IMR-90 (cell line): ENCODE measurements around the gene SCARF1. TPM values are rescaled to one million over a fixed set of nuclear protein-coding genes. Genes with fewer than 3 reads are reported as not detected.
A peak's percentile ranks its signal among the peaks of the same experiment; 100 is the strongest.

Source experiments
- ATAC-seq: fragments of 200-7000 bp; cut with Tn5 transposase; 2 replicates; pipeline ENCODE4 v1.9.1; 2020; ENCODE audit warnings: low read depth, mild to moderate bottlenecking, moderate library complexity
- BruUV-seq: library from RNA; stranded (reverse); fragments of 400-500 nt; replicated peaks from 2 replicates; lab custom pipeline; 2021; lab: Mats Ljungman, UMichigan
- CTCF ChIA-PET: fragments of 300-600 bp; formaldehyde crosslinking; extraction: SDS; loops from one replicate; lab custom pipeline; 2021; ENCODE audit warnings: antibody characterized with exemption; lab: Yijun Ruan, JAX
- POLR2A ChIA-PET: fragments of 300-600 bp; sonication (Branson Sonifier 250); formaldehyde crosslinking; loops from one replicate; lab custom pipeline; 2022; ENCODE audit warnings: antibody characterized with exemption; ENCODE audit not compliant: unreplicated experiment; lab: Charles Lee
- DNase-seq: peaks from one replicate; pipeline ENCODE4 v3.0.0; 2013
- H2AFZ ChIP-seq: replicated peaks from 2 replicates; pipeline ENCODE3; 2013; ENCODE audit warnings: low read length, mild to moderate bottlenecking; ENCODE audit not compliant: poor library complexity
- H2AK5ac ChIP-seq: 2 replicates; pipeline ENCODE4 v1.6.1; 2013; ENCODE audit warnings: low read depth, low read length, inconsistent platforms
- H2AK9ac ChIP-seq: replicated peaks from 2 replicates; pipeline ENCODE3; 2013; ENCODE audit warnings: mild to moderate bottlenecking, low read depth, low read length, moderate library complexity; ENCODE audit not compliant: poor library complexity
- H2BK120ac ChIP-seq: 2 replicates; pipeline ENCODE4 v1.6.1; 2013; ENCODE audit warnings: low read depth, low read length, inconsistent platforms
- H2BK15ac ChIP-seq: 3 replicates; pipeline ENCODE4 v1.6.1; 2013; ENCODE audit warnings: low read depth, low read length, inconsistent platforms
- H2BK20ac ChIP-seq: 2 replicates; pipeline ENCODE4 v1.6.1; 2013; ENCODE audit warnings: low read depth, mild to moderate bottlenecking, inconsistent platforms, low read length, moderate library complexity
- H2BK5ac ChIP-seq: 2 replicates; pipeline ENCODE4 v1.6.1; 2013; ENCODE audit warnings: mild to moderate bottlenecking, low read depth, low read length, inconsistent platforms; ENCODE audit not compliant: poor library complexity, severe bottlenecking
- H3K14ac ChIP-seq: replicated peaks from 2 replicates; pipeline ENCODE4 v1.6.1; 2013; ENCODE audit warnings: low read depth, low read length, inconsistent platforms
- H3K18ac ChIP-seq: 2 replicates; pipeline ENCODE4 v1.6.1; 2013; ENCODE audit warnings: low read depth, low read length, control low read depth
- H3K23ac ChIP-seq: 2 replicates; pipeline ENCODE4 v1.6.1; 2013; ENCODE audit warnings: low read depth, low read length, inconsistent platforms
- H3K27ac ChIP-seq: 2 replicates; pipeline ENCODE4 v1.5.1; 2013; ENCODE audit warnings: mild to moderate bottlenecking, control low read depth, low read length; ENCODE audit not compliant: insufficient read depth
- H3K27me3 ChIP-seq: 2 replicates; pipeline ENCODE4 v1.6.1; 2013; ENCODE audit warnings: low read length; ENCODE audit not compliant: control insufficient read depth, insufficient read depth
- H3K36me3 ChIP-seq: 2 replicates; pipeline ENCODE4 v1.6.1; 2013; ENCODE audit warnings: low read length, mixed read lengths; ENCODE audit not compliant: control insufficient read depth, insufficient read depth
- H3K4ac ChIP-seq: 2 replicates; pipeline ENCODE4 v1.6.1; 2013; ENCODE audit warnings: low read depth, low read length, inconsistent platforms
- H3K4me1 ChIP-seq: 2 replicates; pipeline ENCODE4 v1.6.1; 2013; ENCODE audit warnings: low read length, mixed read lengths; ENCODE audit not compliant: control insufficient read depth, insufficient read depth
- H3K4me2 ChIP-seq: 2 replicates; pipeline ENCODE4 v1.6.1; 2013; ENCODE audit warnings: low read depth, mild to moderate bottlenecking, control low read depth, low read length, moderate library complexity
- H3K4me3 ChIP-seq: 2 replicates; pipeline ENCODE4 v1.5.1; 2013; ENCODE audit warnings: low read depth, mild to moderate bottlenecking, control low read depth, low read length, moderate library complexity; ENCODE audit not compliant: insufficient read depth
- H3K56ac ChIP-seq: 2 replicates; pipeline ENCODE4 v1.6.1; 2013; ENCODE audit warnings: low read length, inconsistent platforms; ENCODE audit not compliant: insufficient read depth; ENCODE audit errors: extremely low read depth
- H3K79me1 ChIP-seq, 2 experiments: 2 replicates each; pipeline ENCODE4 v1.6.1; 2013; ENCODE audit warnings: low read length in 2 of 2, inconsistent platforms in 1 of 2, low read depth in 1 of 2
- H3K9ac ChIP-seq: 2 replicates; pipeline ENCODE4 v1.6.1; 2013; ENCODE audit warnings: low read depth, low read length, control low read depth
- H3K9me1 ChIP-seq: 2 replicates; pipeline ENCODE4 v1.6.1; 2013; ENCODE audit warnings: low read length, inconsistent platforms; ENCODE audit not compliant: insufficient read depth
- H3K9me3 ChIP-seq: 2 replicates; pipeline ENCODE4 v1.6.1; 2013; ENCODE audit warnings: low read length; ENCODE audit not compliant: control insufficient read depth, insufficient read depth
- H4K20me1 ChIP-seq: 2 replicates; pipeline ENCODE4 v1.6.1; 2013; ENCODE audit warnings: low read length, inconsistent platforms; ENCODE audit not compliant: insufficient read depth
- H4K5ac ChIP-seq: 2 replicates; pipeline ENCODE4 v1.6.1; 2013; ENCODE audit warnings: mild to moderate bottlenecking, low read depth, low read length, control low read depth
- H4K8ac ChIP-seq, 2 experiments: 2 replicates each; pipeline ENCODE4 v1.6.1; 2013; ENCODE audit warnings: low read depth in 2 of 2, low read length in 2 of 2, control low read depth in 1 of 2, inconsistent platforms in 1 of 2
- H4K91ac ChIP-seq: 2 replicates; pipeline ENCODE4 v1.6.1; 2013; ENCODE audit warnings: low read depth, low read length, inconsistent platforms; ENCODE audit not compliant: insufficient read depth
- BHLHE40 ChIP-seq: fragments of 150-350 bp; IDR thresholded peaks from 2 replicates; pipeline ENCODE4 v1.6.1; 2016; ENCODE audit warnings: mild to moderate bottlenecking, low read depth, low read length
- CEBPB ChIP-seq: IDR thresholded peaks from 2 replicates; pipeline ENCODE4 v1.6.1; 2012; ENCODE audit warnings: low read depth, low read length, improper control_type of control experiment
- CHD1 ChIP-seq: IDR thresholded peaks from 2 replicates; pipeline ENCODE4 v1.6.1; 2012; ENCODE audit warnings: low read depth, low read length, improper control_type of control experiment
- FOS ChIP-seq: fragments of 150-350 bp; IDR thresholded peaks from 2 replicates; pipeline ENCODE4 v1.6.1; 2016; ENCODE audit warnings: low read depth, low read length
- MAFK ChIP-seq: IDR thresholded peaks from 2 replicates; pipeline ENCODE4 v1.6.1; 2012; ENCODE audit warnings: low read depth, low read length, improper control_type of control experiment
- MAZ ChIP-seq: IDR thresholded peaks from 2 replicates; pipeline ENCODE4 v1.6.1; 2012; ENCODE audit warnings: low read depth, mild to moderate bottlenecking, low read length, improper control_type of control experiment, moderate library complexity, borderline replicate concordance
- MXI1 ChIP-seq: IDR thresholded peaks from 2 replicates; pipeline ENCODE4 v1.6.1; 2012; ENCODE audit warnings: low read depth, mild to moderate bottlenecking, low read length, moderate library complexity, borderline replicate concordance
- NFE2L2 ChIP-seq: fragments of 150-350 bp; IDR thresholded peaks from 2 replicates; pipeline ENCODE4 v1.6.1; 2016; ENCODE audit warnings: low read depth, mild to moderate bottlenecking, low read length
- POLR2A ChIP-seq: IDR thresholded peaks from 2 replicates; pipeline ENCODE4 v1.6.1; 2012; ENCODE audit warnings: mild to moderate bottlenecking, low read depth, low read length
- RAD21 ChIP-seq: IDR thresholded peaks from 2 replicates; pipeline ENCODE4 v1.6.1; 2012; ENCODE audit warnings: low read length, improper control_type of control experiment
- RCOR1 ChIP-seq: IDR thresholded peaks from 2 replicates; pipeline ENCODE4 v1.6.1; 2012; ENCODE audit warnings: mild to moderate bottlenecking, low read length, improper control_type of control experiment; ENCODE audit not compliant: insufficient replicate concordance
- RFX5 ChIP-seq: IDR thresholded peaks from 2 replicates; pipeline ENCODE4 v1.8.0; 2012; ENCODE audit warnings: low read depth, mild to moderate bottlenecking, low read length, moderate library complexity
- SMC3 ChIP-seq: fragments of 150-350 bp; IDR thresholded peaks from 2 replicates; pipeline ENCODE4 v1.6.1; 2016; ENCODE audit warnings: low read depth, mild to moderate bottlenecking, antibody characterized with exemption, low read length, moderate library complexity
- WGBS, 2 experiments: methylation state at CpG; one replicate each; pipeline versions ENCODE4 v1.1.5 to v1.1.7; 2013; ENCODE audit warnings: missing lambda C conversion rate in 2 of 2; ENCODE audit not compliant: insufficient read length in 1 of 2; ENCODE audit errors: extremely low coverage in 2 of 2; 5-methylcytosine and 5-hydroxymethylcytosine counted together
- dilution Hi-C: fragments of 300-500 bp; cut with HindIII; formaldehyde crosslinking; loops from one replicate; pipeline ENCODE4 v1.14.3; 2018; ENCODE audit warnings: low sequenced_read_pairs; ENCODE audit not compliant: unreplicated experiment
- in situ Hi-C: fragments of 300-500 bp; cut with MboI; formaldehyde crosslinking; loops from 3 replicates; pipeline ENCODE4 v1.14.3; 2019; ENCODE audit warnings: low sequenced_read_pairs, inconsistent platforms, mixed read lengths
- intact Hi-C: fragments of 100-400 bp; cut with micrococcal nuclease; formaldehyde crosslinking; loops from 2 replicates; pipeline ENCODE4 v1.10.0; 2022
- polyA plus RNA-seq, 3 experiments: library from polyadenylated mRNA; depleted of rRNA; stranded (reverse); fragments of >200 nt; gene quantifications; 2 replicates each; pipeline ENCODE4 v1.2.3, GENCODE V29; 2012; ENCODE audit warnings: low replicate concordance in 1 of 3
- total RNA-seq: library from RNA; depleted of rRNA; stranded (reverse); fragments of >200 nt; gene quantifications from 2 replicates; pipeline ENCODE4 v1.2.3, GENCODE V29; 2012
- TF ChIP-seq, protein P1 (sequence below): conservative IDR thresholded peaks from 2 replicates; pipeline ENCODE4 v1.5.1; 2012; ENCODE audit warnings: mild to moderate bottlenecking, low read depth, low read length, improper control_type of control experiment
- TF ChIP-seq, protein P2 (sequence below): fragments of 150-350 bp; IDR thresholded peaks from 2 replicates; pipeline ENCODE4 v1.6.1; 2017; ENCODE audit warnings: mild to moderate bottlenecking, antibody characterized with exemption, low read length, low read depth
- TF ChIP-seq, protein P3 (sequence below): fragments of 150-350 bp; IDR thresholded peaks from 2 replicates; pipeline ENCODE4 v1.6.1; 2016; ENCODE audit warnings: low read depth, mild to moderate bottlenecking, low read length, moderate library complexity, borderline replicate concordance

Gene SCARF1
- total and polyA plus RNA-seq, 2 of the 4 experiments (the other 2 are of a cell fraction): 0.18 to 0.43 TPM

DNA sequence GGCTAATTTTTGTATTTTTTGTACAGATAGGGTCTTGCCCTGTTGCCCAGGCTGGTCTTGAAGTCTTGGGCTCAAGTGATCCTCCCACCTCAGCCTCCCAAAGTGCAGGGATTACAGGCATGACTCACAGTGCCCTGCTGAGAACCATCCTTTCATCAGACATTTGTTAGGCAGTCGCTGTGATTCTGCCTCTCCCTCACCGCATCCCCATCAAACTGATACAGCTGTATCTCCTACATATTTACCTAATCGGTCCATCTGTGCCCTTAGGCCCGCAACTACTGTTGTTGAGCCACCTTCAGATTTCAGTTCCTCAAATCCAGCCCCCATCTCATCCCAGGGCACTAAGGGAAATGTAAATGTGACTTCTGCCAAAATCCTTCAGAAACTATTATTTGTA is 14.9 kb downstream of the SCARF1 start:
- no peak overlapping the region for H3K18ac ChIP-seq
- H2AFZ ChIP-seq: no peak overlapping the region
- in situ Hi-C loops (no loop called here), dilution Hi-C loops (no loop called here), intact Hi-C loops (no loop called here)
- ATAC-seq (no peak), DNase-seq (no peak)
- H2AK5ac ChIP-seq: no peak overlapping the region
- no peaks in the 10 kb centered on the region for H3K9me1 ChIP-seq
- no peak overlapping the region for H3K9ac ChIP-seq
- no peaks in the 10 kb centered on the region for H4K20me1 ChIP-seq
- ChIA-PET CTCF (interaction anchor here (0.6 to 3.2 kb wide), 7 partner anchors 8 to 452 kb away, joined by 3 to 23 read pairs (median 3); partner anchors contain the start of gene RILP), POLR2A (no interaction called here)
- H3K4me1 ChIP-seq: peaks cover 5% of the 10 kb centered on the region
- no peak overlapping the region for H4K8ac ChIP-seq
- no peaks in the 10 kb centered on the region for H3K36me3 ChIP-seq
- H2AK9ac ChIP-seq: no peak overlapping the region
- WGBS, 2 experiments: 66% methylated on average over 3 of the region's 4 CpGs; no CpG with 5 or more reads in 1 of the 2 experiments
- H3K4ac ChIP-seq: no peak overlapping the region
- H2BK15ac ChIP-seq: no peak overlapping the region
- no peak overlapping the region for H4K91ac ChIP-seq
- H3K56ac ChIP-seq: no peak overlapping the region
- no TSS peak for BruUV-seq
- H2BK120ac ChIP-seq: no peak overlapping the region
- H2BK20ac ChIP-seq: no peak overlapping the region
- H3K14ac ChIP-seq: no peak overlapping the region
- H3K27me3 ChIP-seq: peaks cover 11% of the 10 kb centered on the region; the same call in 1 of the 2 replicates
- no peak overlapping the region for H3K4me3 ChIP-seq
- no peak overlapping the region for H4K5ac ChIP-seq
- 0 out of 2 replicates have a peak overlapping the region, but pooled peaks have one; percentile 51 for H3K23ac ChIP-seq
- H3K79me1 ChIP-seq: no peaks in the 10 kb centered on the region
- H3K4me2 ChIP-seq: no peak overlapping the region
- no peaks in the 10 kb centered on the region for H3K9me3 ChIP-seq
- TF ChIP-seq MAZ: no peak
- TF ChIP-seq, protein P1, sequence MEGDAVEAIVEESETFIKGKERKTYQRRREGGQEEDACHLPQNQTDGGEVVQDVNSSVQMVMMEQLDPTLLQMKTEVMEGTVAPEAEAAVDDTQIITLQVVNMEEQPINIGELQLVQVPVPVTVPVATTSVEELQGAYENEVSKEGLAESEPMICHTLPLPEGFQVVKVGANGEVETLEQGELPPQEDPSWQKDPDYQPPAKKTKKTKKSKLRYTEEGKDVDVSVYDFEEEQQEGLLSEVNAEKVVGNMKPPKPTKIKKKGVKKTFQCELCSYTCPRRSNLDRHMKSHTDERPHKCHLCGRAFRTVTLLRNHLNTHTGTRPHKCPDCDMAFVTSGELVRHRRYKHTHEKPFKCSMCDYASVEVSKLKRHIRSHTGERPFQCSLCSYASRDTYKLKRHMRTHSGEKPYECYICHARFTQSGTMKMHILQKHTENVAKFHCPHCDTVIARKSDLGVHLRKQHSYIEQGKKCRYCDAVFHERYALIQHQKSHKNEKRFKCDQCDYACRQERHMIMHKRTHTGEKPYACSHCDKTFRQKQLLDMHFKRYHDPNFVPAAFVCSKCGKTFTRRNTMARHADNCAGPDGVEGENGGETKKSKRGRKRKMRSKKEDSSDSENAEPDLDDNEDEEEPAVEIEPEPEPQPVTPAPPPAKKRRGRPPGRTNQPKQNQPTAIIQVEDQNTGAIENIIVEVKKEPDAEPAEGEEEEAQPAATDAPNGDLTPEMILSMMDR: no peak
- TF ChIP-seq RFX5: no peak
- TF ChIP-seq, protein P2, sequence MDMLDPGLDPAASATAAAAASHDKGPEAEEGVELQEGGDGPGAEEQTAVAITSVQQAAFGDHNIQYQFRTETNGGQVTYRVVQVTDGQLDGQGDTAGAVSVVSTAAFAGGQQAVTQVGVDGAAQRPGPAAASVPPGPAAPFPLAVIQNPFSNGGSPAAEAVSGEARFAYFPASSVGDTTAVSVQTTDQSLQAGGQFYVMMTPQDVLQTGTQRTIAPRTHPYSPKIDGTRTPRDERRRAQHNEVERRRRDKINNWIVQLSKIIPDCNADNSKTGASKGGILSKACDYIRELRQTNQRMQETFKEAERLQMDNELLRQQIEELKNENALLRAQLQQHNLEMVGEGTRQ: no peak
- no peak for TF ChIP-seq RAD21
- TF ChIP-seq, protein P3, sequence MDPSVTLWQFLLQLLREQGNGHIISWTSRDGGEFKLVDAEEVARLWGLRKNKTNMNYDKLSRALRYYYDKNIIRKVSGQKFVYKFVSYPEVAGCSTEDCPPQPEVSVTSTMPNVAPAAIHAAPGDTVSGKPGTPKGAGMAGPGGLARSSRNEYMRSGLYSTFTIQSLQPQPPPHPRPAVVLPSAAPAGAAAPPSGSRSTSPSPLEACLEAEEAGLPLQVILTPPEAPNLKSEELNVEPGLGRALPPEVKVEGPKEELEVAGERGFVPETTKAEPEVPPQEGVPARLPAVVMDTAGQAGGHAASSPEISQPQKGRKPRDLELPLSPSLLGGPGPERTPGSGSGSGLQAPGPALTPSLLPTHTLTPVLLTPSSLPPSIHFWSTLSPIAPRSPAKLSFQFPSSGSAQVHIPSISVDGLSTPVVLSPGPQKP: no peak
- TF ChIP-seq BHLHE40: no peak
- no peak for TF ChIP-seq FOS
- TF ChIP-seq CEBPB: no peak
- TF ChIP-seq RCOR1: no peak
- TF ChIP-seq CHD1: no peak
- no peak for TF ChIP-seq MXI1
- no peak for TF ChIP-seq SMC3
- no peak for TF ChIP-seq POLR2A
- TF ChIP-seq NFE2L2: no peak
- TF ChIP-seq MAFK: no peak
- H3K27ac ChIP-seq: no peak overlapping the region
- H2BK5ac ChIP-seq: no peak overlapping the region
